SK-N-SH treated with all-trans-retinoic acid at 6 μM for 48 hours (cell line): ENCODE measurements around the gene PIK3AP1.

ENCODE experiments used
- ATAC-seq: fragments of 200-7000 bp; cut with Tn5 transposase; 3 replicates; pipeline ENCODE4 v1.9.1; 2020; ENCODE audit warnings: mild to moderate bottlenecking, moderate library complexity
- ARNTL ChIP-seq: fragments of 450-650 bp; formaldehyde crosslinking; IDR thresholded peaks from 2 replicates; pipeline ENCODE4 v1.5.0; 2020; ENCODE audit warnings: low read depth, mild to moderate bottlenecking, moderate library complexity, borderline replicate concordance
- BACH2 ChIP-seq: fragments of 250-450 bp; sonication (Bioruptor Pico); IDR thresholded peaks from 2 replicates; pipeline ENCODE4 v1.9.0; 2021; ENCODE audit warnings: mild to moderate bottlenecking, borderline replicate concordance
- CREB5 ChIP-seq: fragments of 250-450 bp; sonication (Bioruptor Pico); IDR thresholded peaks from 2 replicates; pipeline ENCODE4 v1.5.1; 2020; ENCODE audit warnings: low read depth, mild to moderate bottlenecking, moderate library complexity
- CSDC2 ChIP-seq: fragments of 250-450 bp; sonication (Bioruptor Pico); IDR thresholded peaks from 2 replicates; pipeline ENCODE4 v1.5.0; 2020; ENCODE audit warnings: mild to moderate bottlenecking, moderate library complexity
- CSRNP3 ChIP-seq: fragments of 250-450 bp; sonication (Bioruptor Pico); IDR thresholded peaks from 2 replicates; pipeline ENCODE4 v1.5.1; 2021; ENCODE audit warnings: mild to moderate bottlenecking, moderate library complexity
- ESRRG ChIP-seq: fragments of 250-450 bp; sonication (Bioruptor Pico); IDR thresholded peaks from 2 replicates; pipeline ENCODE4 v1.6.1; 2021; ENCODE audit warnings: mild to moderate bottlenecking
- GLIS3 ChIP-seq: fragments of 250-450 bp; sonication (Bioruptor Pico); IDR thresholded peaks from 2 replicates; pipeline ENCODE4 v1.5.0; 2020; ENCODE audit warnings: mild to moderate bottlenecking, moderate library complexity
- OSR1 ChIP-seq: fragments of 250-450 bp; sonication (Bioruptor Pico); IDR thresholded peaks from 2 replicates; pipeline ENCODE4 v1.8.0; 2022; ENCODE audit warnings: moderate library complexity, mild to moderate bottlenecking, inconsistent platforms
- PATZ1 ChIP-seq: fragments of 250-450 bp; sonication (Bioruptor Pico); IDR thresholded peaks from 2 replicates; pipeline ENCODE4 v1.8.0; 2020; ENCODE audit warnings: mild to moderate bottlenecking, moderate library complexity, borderline replicate concordance
- POU6F1 ChIP-seq: fragments of 250-450 bp; sonication (Bioruptor Pico); IDR thresholded peaks from 2 replicates; pipeline ENCODE4 v1.8.0; 2021; ENCODE audit warnings: low read depth, mild to moderate bottlenecking, moderate library complexity, borderline replicate concordance
- PPARA ChIP-seq: fragments of 250-450 bp; sonication (Bioruptor Pico); IDR thresholded peaks from 2 replicates; pipeline ENCODE4 v1.5.0; 2020; ENCODE audit warnings: mild to moderate bottlenecking, borderline replicate concordance
- SNAI2 ChIP-seq: fragments of 250-450 bp; sonication (Bioruptor Pico); IDR thresholded peaks from 2 replicates; pipeline ENCODE4 v1.5.0; 2020; ENCODE audit warnings: mild to moderate bottlenecking, moderate library complexity
- TCF4 ChIP-seq: fragments of 250-450 bp; sonication (Bioruptor Pico); IDR thresholded peaks from 2 replicates; pipeline ENCODE4 v1.8.0; 2021; ENCODE audit warnings: mild to moderate bottlenecking, moderate library complexity, borderline replicate concordance
- TOX ChIP-seq: fragments of 250-450 bp; sonication (Bioruptor Pico); IDR thresholded peaks from 2 replicates; pipeline ENCODE4 v1.8.0; 2021; ENCODE audit warnings: mild to moderate bottlenecking, moderate library complexity, borderline replicate concordance
- TSHZ2 ChIP-seq: fragments of 250-450 bp; sonication (Bioruptor Pico); IDR thresholded peaks from 2 replicates; pipeline ENCODE4 v1.5.0; 2020; ENCODE audit warnings: mild to moderate bottlenecking, moderate library complexity
- ZC3H10 ChIP-seq: fragments of 250-450 bp; sonication (Bioruptor Pico); IDR thresholded peaks from 2 replicates; pipeline ENCODE4 v1.5.1; 2021; ENCODE audit warnings: mild to moderate bottlenecking, moderate library complexity
- ZFP3 ChIP-seq: fragments of 250-450 bp; sonication (Bioruptor Pico); IDR thresholded peaks from 2 replicates; pipeline ENCODE4 v1.5.0; 2020; ENCODE audit warnings: mild to moderate bottlenecking, moderate library complexity
- ZFP30 ChIP-seq: fragments of 450-650 bp; formaldehyde crosslinking; IDR thresholded peaks from 2 replicates; pipeline ENCODE4 v1.5.0; 2022; ENCODE audit warnings: mild to moderate bottlenecking, moderate library complexity
- ZNF565 ChIP-seq: fragments of 450-650 bp; formaldehyde crosslinking; conservative IDR thresholded peaks from 2 replicates; pipeline ENCODE4 v1.5.0; 2020; ENCODE audit warnings: low read depth, mild to moderate bottlenecking, moderate library complexity
- ZNF70 ChIP-seq: fragments of 450-650 bp; formaldehyde crosslinking; IDR thresholded peaks from 2 replicates; pipeline ENCODE4 v1.5.0; 2020; ENCODE audit warnings: mild to moderate bottlenecking, moderate library complexity
- ZNF8 ChIP-seq: fragments of 450-650 bp; formaldehyde crosslinking; IDR thresholded peaks from 2 replicates; pipeline ENCODE4 v1.5.0; 2020; ENCODE audit warnings: mild to moderate bottlenecking, moderate library complexity

Gene PIK3AP1

GRCh38 chr10:96626795-96627194, 93.5 kb downstream of the PIK3AP1 start:
- no peak for ATAC-seq
- TF ChIP-seq ZC3H10 (no peak), ESRRG (CRISPR knock-in tag) (no peak), PATZ1 (CRISPR knock-in tag) (no peak), TCF4 (CRISPR knock-in tag) (no peak), SNAI2 (CRISPR knock-in tag) (no peak), BACH2 (no peak), OSR1 (CRISPR knock-in tag) (no peak), ARNTL (no peak), GLIS3 (CRISPR knock-in tag) (no peak), ZFP3 (CRISPR knock-in tag) (no peak), ZNF70 (CRISPR knock-in tag) (no peak)

- TF ChIP-seq OSR1 (CRISPR knock-in tag) (no peak), TSHZ2 (CRISPR knock-in tag) (no peak), PPARA (CRISPR knock-in tag) (no peak), CREB5 (no peak), CSDC2 (CRISPR knock-in tag) (no peak), TOX (CRISPR knock-in tag) (no peak), POU6F1 (CRISPR knock-in tag) (no peak), ESRRG (CRISPR knock-in tag) (no peak), CSRNP3 (CRISPR knock-in tag) (no peak), ZNF565 (no peak), ZFP30 (CRISPR knock-in tag) (no peak), ZC3H10 (no peak), ZFP3 (CRISPR knock-in tag) (no peak), ZNF8 (CRISPR knock-in tag) (no peak)
- no peak for ATAC-seq
These were observed 95.1 kb downstream of the PIK3AP1 start for GRCh38 chr10:96625173-96625572.

GRCh38 chr10:96622013-96622787, 98.1 kb downstream of the PIK3AP1 start:
- TF ChIP-seq ZC3H10, result no peak
- no peak for TF ChIP-seq CREB5
- no peak for TF ChIP-seq ZFP30 (CRISPR knock-in tag)
- TF ChIP-seq CSDC2 (CRISPR knock-in tag), result no peak
- TF ChIP-seq, all 23 proteins: peak for 0

More at GRCh38 chr10:96622013-96622787, 98.1 kb downstream of the PIK3AP1 start:
- no peak for ATAC-seq
